ENCODE data around the gene DLL4. TPM values are rescaled to one million over a fixed set of nuclear protein-coding genes. Genes with fewer than 3 reads are reported as not detected.

DLL4 gene
- total RNA-seq, 1 experiment from 2014 or later, result 1.5 TPM

DNA sequence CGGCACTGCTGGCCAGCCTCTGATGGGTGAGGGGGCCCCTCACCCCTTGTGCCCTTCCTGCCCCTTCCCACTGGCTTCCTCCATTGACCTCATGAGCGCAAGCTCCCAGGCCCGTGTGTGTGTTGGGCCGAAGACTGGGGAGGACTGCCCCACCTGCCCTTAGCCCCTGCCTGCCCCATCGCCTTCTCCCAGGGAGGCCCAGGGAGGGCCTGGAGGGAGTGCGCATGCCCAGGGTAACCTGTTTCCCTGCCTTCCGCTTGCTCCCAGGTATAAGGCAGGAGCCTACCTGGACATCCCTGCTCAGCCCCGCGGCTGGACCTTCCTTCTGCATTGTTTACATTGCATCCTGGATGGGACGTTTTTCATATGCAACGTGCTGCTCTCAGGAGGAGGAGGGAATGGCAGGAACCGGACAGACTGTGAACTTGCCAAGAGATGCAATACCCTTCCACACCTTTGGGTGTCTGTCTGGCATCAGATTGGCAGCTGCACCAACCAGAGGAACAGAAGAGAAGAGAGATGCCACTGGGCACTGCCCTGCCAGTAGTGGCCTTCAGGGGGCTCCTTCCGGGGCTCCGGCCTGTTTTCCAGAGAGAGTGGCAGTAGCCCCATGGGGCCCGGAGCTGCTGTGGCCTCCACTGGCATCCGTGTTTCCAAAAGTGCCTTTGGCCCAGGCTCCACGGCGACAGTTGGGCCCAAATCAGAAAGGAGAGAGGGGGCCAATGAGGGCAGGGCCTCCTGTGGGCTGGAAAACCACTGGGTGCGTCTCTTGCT is 8.8 kb downstream of the DLL4 start:
- Histone ChIP-seq H4K20me1 (ENCODE audit: insufficient read depth) (no peaks in the 10 kb centered on the region), H3K4me3 (replicated peaks in 1 of 2; ENCODE audit: low read depth in 1 of 2, low read length in 2 of 2) (no peak overlapping the region), H3K4me2 (ENCODE audit: low read length) (no peak overlapping the region), H3K27me3 (ENCODE audit: insufficient read depth, low read length) (no peaks in the 10 kb centered on the region), H3K9me2 (ENCODE audit: insufficient read depth) (no peaks in the 10 kb centered on the region), H3K36me3 (ENCODE audit: control insufficient read depth in 1 of 2, insufficient read depth in 2 of 2, low read length in 2 of 2) (no peaks in the 10 kb centered on the region), H3K27ac (ENCODE audit: low read depth, low read length) (peak overlapping the region; percentile 23; the same call in 1 of the 2 replicates), H3K4me1 (ENCODE audit: control insufficient read depth in 1 of 2, insufficient read depth in 2 of 2, low read length in 2 of 2) (peaks cover 17 to 18% of the 10 kb centered on the region in 2 experiments; a peak in 3 of 4 replicates), H3K9ac (ENCODE audit: low read length) (no peak overlapping the region), H3K79me2 (ENCODE audit: insufficient read depth, low read length) (no peaks in the 10 kb centered on the region), H2AFZ (ENCODE audit: low read depth, low read length, poor library complexity, severe bottlenecking) (no peak overlapping the region), H3K9me3 (ENCODE audit: control insufficient read depth in 1 of 2, insufficient read depth in 1 of 2, low read depth in 1 of 2, low read length in 2 of 2) (no peaks in the 10 kb centered on the region)
- ChIA-PET RAD21 (ENCODE audit: low non-redundant PET in 1 of 2, low total read pairs in 2 of 2, uncharacterized antibody in 2 of 2, unreplicated experiment in 2 of 2) (no interaction called here), CTCF (interaction anchor here (0.6 to 2.3 kb wide), 4 partner anchors 7 to 391 kb away, joined by 3 to 16 read pairs (median 6); partner anchors contain the start of gene CHAC1), POLR2A (interaction anchor here (1.8 to 5.7 kb wide), 2 partner anchors 8 to 15 kb away, joined by 8 to 39 read pairs; partner anchors contain the start of genes CHAC1 and DLL4)
- ATAC-seq (peak; percentile 67), DNase-seq (ENCODE audit: low read depth, low spot score) (peak; percentile 64)
- TF ChIP-seq RAD21 (IDR thresholded peaks at IDR 0.05; ENCODE audit: low read depth) (peak; percentile 81), EZH2phosphoT487 (IDR thresholded peaks at IDR 0.05; ENCODE audit: borderline replicate concordance) (no peak), CTCF (IDR thresholded peaks at IDR 0.05 in 2 of 3, conservative IDR thresholded peaks at IDR 0.05 in 1 of 3; ENCODE audit: borderline replicate concordance in 1 of 3, insufficient read depth in 1 of 3, low read depth in 2 of 3, low read length in 2 of 3) (peak; percentile 66 to 94 (median 69))
- intact Hi-C loops (cut with micrococcal nuclease), result loop anchor here (10.0 kb wide), 1 partner anchor 247 kb away; no protein-coding TSS in a partner anchor
- no TSS peak for BruUV-seq (replicated peaks)

GRCh38 chr15:40938536-40938870 is 9.4 kb downstream of the DLL4 start:
- peak overlapping the region; percentile 23; the same call in 1 of the 2 replicates for H3K27ac ChIP-seq (ENCODE audit: low read depth, low read length)
- TF ChIP-seq POLR2A (IDR thresholded peaks at IDR 0.05; ENCODE audit: borderline replicate concordance, extremely low read depth, insufficient read depth, insufficient read length), result no peak
- TF ChIP-seq RAD21 (IDR thresholded peaks at IDR 0.05; ENCODE audit: low read depth), result no peak
- TF ChIP-seq ZNF274 (IDR thresholded peaks at IDR 0.05; ENCODE audit: low read depth, low read length), result no peak
- TF ChIP-seq JUND (IDR thresholded peaks at IDR 0.05), result no peak
- TF ChIP-seq, protein P1, sequence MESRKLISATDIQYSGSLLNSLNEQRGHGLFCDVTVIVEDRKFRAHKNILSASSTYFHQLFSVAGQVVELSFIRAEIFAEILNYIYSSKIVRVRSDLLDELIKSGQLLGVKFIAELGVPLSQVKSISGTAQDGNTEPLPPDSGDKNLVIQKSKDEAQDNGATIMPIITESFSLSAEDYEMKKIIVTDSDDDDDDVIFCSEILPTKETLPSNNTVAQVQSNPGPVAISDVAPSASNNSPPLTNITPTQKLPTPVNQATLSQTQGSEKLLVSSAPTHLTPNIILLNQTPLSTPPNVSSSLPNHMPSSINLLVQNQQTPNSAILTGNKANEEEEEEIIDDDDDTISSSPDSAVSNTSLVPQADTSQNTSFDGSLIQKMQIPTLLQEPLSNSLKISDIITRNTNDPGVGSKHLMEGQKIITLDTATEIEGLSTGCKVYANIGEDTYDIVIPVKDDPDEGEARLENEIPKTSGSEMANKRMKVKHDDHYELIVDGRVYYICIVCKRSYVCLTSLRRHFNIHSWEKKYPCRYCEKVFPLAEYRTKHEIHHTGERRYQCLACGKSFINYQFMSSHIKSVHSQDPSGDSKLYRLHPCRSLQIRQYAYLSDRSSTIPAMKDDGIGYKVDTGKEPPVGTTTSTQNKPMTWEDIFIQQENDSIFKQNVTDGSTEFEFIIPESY (IDR thresholded peaks at IDR 0.05; ENCODE audit: extremely low read depth, insufficient replicate concordance, low read length), result no peak
- TF ChIP-seq CEBPB (IDR thresholded peaks at IDR 0.05; ENCODE audit: low read depth), result no peak
- TF ChIP-seq CBX3 (IDR thresholded peaks at IDR 0.05; ENCODE audit: low read depth), result no peak
- TF ChIP-seq FOSL1 (IDR thresholded peaks at IDR 0.05; ENCODE audit: low read depth), result no peak
- TF ChIP-seq TCF7L2 (IDR thresholded peaks at IDR 0.05; ENCODE audit: borderline replicate concordance, extremely low read depth, insufficient read depth, insufficient read length), result no peak

More at GRCh38 chr15:40938536-40938870, 9.4 kb downstream of the DLL4 start:
- no peaks in the 10 kb centered on the region for H4K20me1 ChIP-seq (ENCODE audit: insufficient read depth)
- H2AFZ ChIP-seq (ENCODE audit: low read depth, low read length, poor library complexity, severe bottlenecking), result no peak overlapping the region
- H3K27me3 ChIP-seq (ENCODE audit: insufficient read depth, low read length), result no peaks in the 10 kb centered on the region
- DNase-seq (ENCODE audit: low read depth, low spot score), result no peak
- ChIA-PET RAD21 (ENCODE audit: low non-redundant PET in 1 of 2, low total read pairs in 2 of 2, uncharacterized antibody in 2 of 2, unreplicated experiment in 2 of 2) (no interaction called here), CTCF (interaction anchor here (0.6 to 2.3 kb wide), 4 partner anchors 7 to 390 kb away, joined by 3 to 16 read pairs (median 6); partner anchors contain the start of gene CHAC1), POLR2A (interaction anchor here (1.8 to 5.7 kb wide), 2 partner anchors 9 to 15 kb away, joined by 8 to 39 read pairs; partner anchors contain the start of genes CHAC1 and DLL4)
- ATAC-seq, result no peak
- no peaks in the 10 kb centered on the region for H3K9me3 ChIP-seq (ENCODE audit: control insufficient read depth in 1 of 2, insufficient read depth in 1 of 2, low read depth in 1 of 2, low read length in 2 of 2)
- intact Hi-C loops (cut with micrococcal nuclease), result loop anchor here (10.0 kb wide), 1 partner anchor 246 kb away; no protein-coding TSS in a partner anchor
- H3K4me1 ChIP-seq (ENCODE audit: control insufficient read depth in 1 of 2, insufficient read depth in 2 of 2, low read length in 2 of 2), result peaks cover 17 to 18% of the 10 kb centered on the region in 2 experiments; a peak in 3 of 4 replicates
- H3K36me3 ChIP-seq (ENCODE audit: control insufficient read depth in 1 of 2, insufficient read depth in 2 of 2, low read length in 2 of 2), result no peaks in the 10 kb centered on the region
- no peaks in the 10 kb centered on the region for H3K79me2 ChIP-seq (ENCODE audit: insufficient read depth, low read length)
- no peak overlapping the region for H3K4me2 ChIP-seq (ENCODE audit: low read length)
- no TSS peak for BruUV-seq (replicated peaks)
- no peaks in the 10 kb centered on the region for H3K9me2 ChIP-seq (ENCODE audit: insufficient read depth)
- H3K9ac ChIP-seq (ENCODE audit: low read length), result no peak overlapping the region
- H3K4me3 ChIP-seq (replicated peaks in 1 of 2; ENCODE audit: low read depth in 1 of 2, low read length in 2 of 2), result no peak overlapping the region

All from HCT116 (cell line).